ENCODE data around the gene NUDT14. TPM values are rescaled to one million over a fixed set of nuclear protein-coding genes. Genes with fewer than 3 reads are reported as not detected.

NUDT14 gene
- total RNA-seq, 2 donors from 2014 or later = 10.8 to 15.4 TPM

GRCh38 chr14:105145381-105146180 lies 35.5 kb downstream of the NUDT14 start:
- no peaks in the 10 kb centered on the region for H3K36me3 Mint-ChIP-seq (ENCODE audit: low read depth)
- ATAC-seq (no peak), DNase-seq (no peak)
- H3K9me3 ChIP-seq (ENCODE audit: control insufficient read depth, low read length, poor library complexity, severe bottlenecking) = no peaks in the 10 kb centered on the region
- no peaks in the 10 kb centered on the region for H3K27me3 Mint-ChIP-seq
- no peaks in the 10 kb centered on the region for H3K4me1 Mint-ChIP-seq
- H3K27ac Mint-ChIP-seq = no peak overlapping the region
- H3K4me3 Mint-ChIP-seq = no peak overlapping the region

GRCh38 chr14:105144666-105145380 lies 36.3 kb downstream of the NUDT14 start:
- Mint-ChIP-seq H3K27ac (no peak overlapping the region), H3K4me3 (no peak overlapping the region), H3K36me3 (ENCODE audit: low read depth) (no peaks in the 10 kb centered on the region), H3K4me1 (no peaks in the 10 kb centered on the region), H3K27me3 (no peaks in the 10 kb centered on the region)
- no peak for ATAC-seq
- no peaks in the 10 kb centered on the region for H3K9me3 ChIP-seq (ENCODE audit: control insufficient read depth, low read length, poor library complexity, severe bottlenecking)
- no peak for DNase-seq

- no peak overlapping the region for H3K27ac Mint-ChIP-seq
- ATAC-seq = no peak
- no peak overlapping the region for H3K4me3 Mint-ChIP-seq
- no peaks in the 10 kb centered on the region for H3K9me3 ChIP-seq (ENCODE audit: control insufficient read depth, low read length, poor library complexity, severe bottlenecking)
- no peaks in the 10 kb centered on the region for H3K27me3 Mint-ChIP-seq
- H3K4me1 Mint-ChIP-seq = no peaks in the 10 kb centered on the region
- no peak for DNase-seq
- no peaks in the 10 kb centered on the region for H3K36me3 Mint-ChIP-seq (ENCODE audit: low read depth)
These were observed 37.0 kb downstream of the NUDT14 start for GRCh38 chr14:105144026-105144665.

- peak in 1 of 3 donors; percentile 3 for DNase-seq
- Mint-ChIP-seq H3K27ac (no peak overlapping the region), H3K27me3 (no peaks in the 10 kb centered on the region), H3K36me3 (ENCODE audit: low read depth) (no peaks in the 10 kb centered on the region), H3K4me1 (no peaks in the 10 kb centered on the region), H3K4me3 (no peak overlapping the region)
- ATAC-seq = no peak
- H3K9me3 ChIP-seq (ENCODE audit: control insufficient read depth, low read length, poor library complexity, severe bottlenecking) = no peaks in the 10 kb centered on the region
These were observed 37.6 kb downstream of the NUDT14 start for GRCh38 chr14:105143451-105144025.

- no peaks in the 10 kb centered on the region for H3K27me3 Mint-ChIP-seq
- H3K36me3 Mint-ChIP-seq (ENCODE audit: low read depth) = no peaks in the 10 kb centered on the region
- H3K4me3 Mint-ChIP-seq = no peak overlapping the region
- H3K4me1 Mint-ChIP-seq = no peaks in the 10 kb centered on the region
- ATAC-seq (no peak), DNase-seq (peak in 2 of 3 donors; percentile 1 to 6)
- no peak overlapping the region for H3K27ac Mint-ChIP-seq
- no peaks in the 10 kb centered on the region for H3K9me3 ChIP-seq (ENCODE audit: control insufficient read depth, low read length, poor library complexity, severe bottlenecking)
These were observed 38.3 kb downstream of the NUDT14 start for GRCh38 chr14:105142651-105143450.

- DNase-seq (no peak), ATAC-seq (no peak)
- Mint-ChIP-seq H3K27ac (no peak overlapping the region), H3K4me1 (no peaks in the 10 kb centered on the region), H3K27me3 (no peaks in the 10 kb centered on the region), H3K4me3 (no peak overlapping the region), H3K36me3 (ENCODE audit: low read depth) (no peaks in the 10 kb centered on the region)
- no peaks in the 10 kb centered on the region for H3K9me3 ChIP-seq (ENCODE audit: control insufficient read depth, low read length, poor library complexity, severe bottlenecking)
These were observed 39.4 kb downstream of the NUDT14 start for GRCh38 chr14:105141486-105142281.

- ATAC-seq (no peak), DNase-seq (no peak)
- no peaks in the 10 kb centered on the region for H3K9me3 ChIP-seq (ENCODE audit: control insufficient read depth, low read length, poor library complexity, severe bottlenecking)
- Mint-ChIP-seq H3K4me1 (no peaks in the 10 kb centered on the region), H3K27ac (no peak overlapping the region), H3K36me3 (ENCODE audit: low read depth) (no peaks in the 10 kb centered on the region), H3K27me3 (no peaks in the 10 kb centered on the region), H3K4me3 (no peak overlapping the region)
These were observed 40.1 kb downstream of the NUDT14 start for GRCh38 chr14:105141026-105141425.

GRCh38 chr14:105140581-105140980 lies 40.5 kb downstream of the NUDT14 start:
- no peaks in the 10 kb centered on the region for H3K4me1 Mint-ChIP-seq
- no peak for DNase-seq

GRCh38 chr14:105139831-105140239 lies 41.3 kb downstream of the NUDT14 start:
- no peaks in the 10 kb centered on the region for H3K36me3 Mint-ChIP-seq (ENCODE audit: low read depth)
- peaks cover 4% of the 10 kb centered on the region for H3K27me3 Mint-ChIP-seq
- peak in 1 of 3 donors; percentile 4 for DNase-seq
- H3K4me3 Mint-ChIP-seq = no peak overlapping the region
- no peak for ATAC-seq
- no peaks in the 10 kb centered on the region for H3K9me3 ChIP-seq (ENCODE audit: control insufficient read depth, low read length, poor library complexity, severe bottlenecking)
- no peaks in the 10 kb centered on the region for H3K4me1 Mint-ChIP-seq
- H3K27ac Mint-ChIP-seq = no peak overlapping the region

More at GRCh38 chr14:105140581-105140980, 40.5 kb downstream of the NUDT14 start:
- H3K9me3 ChIP-seq (ENCODE audit: control insufficient read depth, low read length, poor library complexity, severe bottlenecking) = no peaks in the 10 kb centered on the region
- Mint-ChIP-seq H3K36me3 (ENCODE audit: low read depth) (no peaks in the 10 kb centered on the region), H3K27me3 (no peaks in the 10 kb centered on the region), H3K27ac (no peak overlapping the region), H3K4me3 (no peak overlapping the region)
- ATAC-seq = no peak

- no peaks in the 10 kb centered on the region for H3K9me3 ChIP-seq (ENCODE audit: control insufficient read depth, low read length, poor library complexity, severe bottlenecking)
- Mint-ChIP-seq H3K4me3 (no peak overlapping the region), H3K27me3 (peaks cover 9% of the 10 kb centered on the region), H3K4me1 (no peaks in the 10 kb centered on the region), H3K27ac (no peak overlapping the region), H3K36me3 (ENCODE audit: low read depth) (no peaks in the 10 kb centered on the region)
- no peak for DNase-seq
- ATAC-seq = no peak
These were observed 41.8 kb downstream of the NUDT14 start for GRCh38 chr14:105139212-105139825.

- H3K27me3 Mint-ChIP-seq = peaks cover 10% of the 10 kb centered on the region
- H3K9me3 ChIP-seq (ENCODE audit: control insufficient read depth, low read length, poor library complexity, severe bottlenecking) = no peaks in the 10 kb centered on the region
- H3K4me1 Mint-ChIP-seq = no peaks in the 10 kb centered on the region
- H3K4me3 Mint-ChIP-seq = no peak overlapping the region
- no peaks in the 10 kb centered on the region for H3K36me3 Mint-ChIP-seq (ENCODE audit: low read depth)
- peak in 1 of 3 donors; percentile 5 for DNase-seq
- H3K27ac Mint-ChIP-seq = no peak overlapping the region
- ATAC-seq = no peak
These were observed 42.5 kb downstream of the NUDT14 start for GRCh38 chr14:105138551-105139111.

Measured in T-helper 17 cell (primary cell).